Dedifferentiated amniotic fluid mesenchymal stem cell (primary cell): ENCODE data around the gene ZNF646.

Experiments used
- DNase-seq: peaks from one replicate; pipeline ENCODE4 v3.0.0-alpha.2; 2016; ENCODE audit errors: extremely low spot score

The ZNF646 gene

GRCh38 chr16:31064882-31065461, 9.2 kb upstream of the ZNF646 start:
- peak; percentile 97 for DNase-seq

- no peak for DNase-seq
Measured at GRCh38 chr16:31067342-31067741, 6.9 kb upstream of the ZNF646 start.

- peak; percentile 74 for DNase-seq
Measured at GRCh38 chr16:31071861-31072260, 2.4 kb upstream of the ZNF646 start.

- peak; percentile 23 for DNase-seq
Measured at GRCh38 chr16:31072540-31073141, 1.6 kb upstream of the ZNF646 start.

- DNase-seq: peak; percentile 84
Measured at GRCh38 chr16:31073142-31073969, 866 bp upstream of the ZNF646 start.

GRCh38 chr16:31074814-31075183, 577 bp downstream of the ZNF646 start:
- no peak for DNase-seq

- no peak for DNase-seq
Measured at GRCh38 chr16:31076319-31076718, 2.1 kb downstream of the ZNF646 start.

- no peak for DNase-seq
Measured at GRCh38 chr16:31077024-31077423, 2.8 kb downstream of the ZNF646 start.

- DNase-seq: no peak
Measured at GRCh38 chr16:31077592-31078396, 3.6 kb downstream of the ZNF646 start.

- no peak for DNase-seq
Measured at GRCh38 chr16:31078597-31079341, 4.5 kb downstream of the ZNF646 start.

GRCh38 chr16:31079342-31079944, 5.2 kb downstream of the ZNF646 start:
- no peak for DNase-seq

- DNase-seq: no peak
Measured at GRCh38 chr16:31080035-31080629, 5.9 kb downstream of the ZNF646 start.

GRCh38 chr16:31080756-31081419, 6.7 kb downstream of the ZNF646 start:
- DNase-seq: no peak

- DNase-seq: no peak
Measured at GRCh38 chr16:31081428-31082351, 7.5 kb downstream of the ZNF646 start.

GRCh38 chr16:31082368-31083045, 8.3 kb downstream of the ZNF646 start:
- DNase-seq: no peak

- DNase-seq: no peak
Measured at GRCh38 chr16:31083081-31083480, 8.9 kb downstream of the ZNF646 start.

- DNase-seq: no peak
Measured at GRCh38 chr16:31083556-31083955, 9.3 kb downstream of the ZNF646 start.

GRCh38 chr16:31083981-31084380, 9.8 kb downstream of the ZNF646 start:
- no peak for DNase-seq
